ENCODE data around the gene CCDC47. TPM values are rescaled to one million over a fixed set of nuclear protein-coding genes. Genes with fewer than 3 reads are reported as not detected.

Gene CCDC47
- total and polyA plus RNA-seq, 2 experiments from 2014 or later = 38.5 to 61.9 TPM

GRCh38 chr17:63819131-63819530, 45.7 kb upstream of the CCDC47 start:
- Histone ChIP-seq H3K4me2 (no peak overlapping the region), H3K36me3 (ENCODE audit: insufficient read depth) (peaks cover 81% of the 10 kb centered on the region), H3K4me1 (ENCODE audit: insufficient read depth) (no peaks in the 10 kb centered on the region), H3K9me2 (ENCODE audit: insufficient read depth) (no peaks in the 10 kb centered on the region), H3K27ac (ENCODE audit: low read depth) (0 out of 2 replicates have a peak overlapping the region, but pooled peaks have one; percentile 33), H3K4me3 (no peak overlapping the region), H2AFZ (no peak overlapping the region), H3K27me3 (ENCODE audit: insufficient read depth) (no peaks in the 10 kb centered on the region), H3K79me2 (replicated peaks; ENCODE audit: insufficient read depth) (no peaks in the 10 kb centered on the region; the same call in 1 of the 2 replicates), H4K20me1 (replicated peaks; ENCODE audit: insufficient read depth) (peaks cover 65% of the 10 kb centered on the region), H3F3A (replicated peaks; ENCODE audit: low read depth) (peaks cover 50% of the 10 kb centered on the region)
- no peak overlapping the region for H3K27ac Mint-ChIP-seq
- no peak overlapping the region; the same call in 2 of the 3 replicates for H3K4me3 Mint-ChIP-seq
- ATAC-seq (no peak), DNase-seq (ENCODE audit: low spot score) (no peak)
- TF ChIP-seq CREB1 (CRISPR knock-in tag; IDR thresholded peaks at IDR 0.05; ENCODE audit: low read depth) (no peak), JUNB (IDR thresholded peaks at IDR 0.05; ENCODE audit: unreplicated experiment) (no peak), EZH2 (IDR thresholded peaks at IDR 0.05; ENCODE audit: low read depth, unreplicated experiment) (no peak), ZNF331 (CRISPR knock-in tag; IDR thresholded peaks at IDR 0.05; ENCODE audit: low read depth) (no peak), NANOG (IDR thresholded peaks at IDR 0.05; ENCODE audit: borderline replicate concordance) (no peak), REST (IDR thresholded peaks at IDR 0.05; ENCODE audit: unreplicated experiment) (no peak), ETS1 (IDR thresholded peaks at IDR 0.05) (no peak), EZH2phosphoT487 (IDR thresholded peaks at IDR 0.05; ENCODE audit: unreplicated experiment) (no peak), POLR2AphosphoS5 (IDR thresholded peaks at IDR 0.05; ENCODE audit: low read depth) (no peak), ZNF114 (CRISPR knock-in tag; IDR thresholded peaks at IDR 0.05) (no peak), STAT1 (IDR thresholded peaks at IDR 0.05; ENCODE audit: unreplicated experiment) (no peak)
- TF ChIP-seq, protein P1, sequence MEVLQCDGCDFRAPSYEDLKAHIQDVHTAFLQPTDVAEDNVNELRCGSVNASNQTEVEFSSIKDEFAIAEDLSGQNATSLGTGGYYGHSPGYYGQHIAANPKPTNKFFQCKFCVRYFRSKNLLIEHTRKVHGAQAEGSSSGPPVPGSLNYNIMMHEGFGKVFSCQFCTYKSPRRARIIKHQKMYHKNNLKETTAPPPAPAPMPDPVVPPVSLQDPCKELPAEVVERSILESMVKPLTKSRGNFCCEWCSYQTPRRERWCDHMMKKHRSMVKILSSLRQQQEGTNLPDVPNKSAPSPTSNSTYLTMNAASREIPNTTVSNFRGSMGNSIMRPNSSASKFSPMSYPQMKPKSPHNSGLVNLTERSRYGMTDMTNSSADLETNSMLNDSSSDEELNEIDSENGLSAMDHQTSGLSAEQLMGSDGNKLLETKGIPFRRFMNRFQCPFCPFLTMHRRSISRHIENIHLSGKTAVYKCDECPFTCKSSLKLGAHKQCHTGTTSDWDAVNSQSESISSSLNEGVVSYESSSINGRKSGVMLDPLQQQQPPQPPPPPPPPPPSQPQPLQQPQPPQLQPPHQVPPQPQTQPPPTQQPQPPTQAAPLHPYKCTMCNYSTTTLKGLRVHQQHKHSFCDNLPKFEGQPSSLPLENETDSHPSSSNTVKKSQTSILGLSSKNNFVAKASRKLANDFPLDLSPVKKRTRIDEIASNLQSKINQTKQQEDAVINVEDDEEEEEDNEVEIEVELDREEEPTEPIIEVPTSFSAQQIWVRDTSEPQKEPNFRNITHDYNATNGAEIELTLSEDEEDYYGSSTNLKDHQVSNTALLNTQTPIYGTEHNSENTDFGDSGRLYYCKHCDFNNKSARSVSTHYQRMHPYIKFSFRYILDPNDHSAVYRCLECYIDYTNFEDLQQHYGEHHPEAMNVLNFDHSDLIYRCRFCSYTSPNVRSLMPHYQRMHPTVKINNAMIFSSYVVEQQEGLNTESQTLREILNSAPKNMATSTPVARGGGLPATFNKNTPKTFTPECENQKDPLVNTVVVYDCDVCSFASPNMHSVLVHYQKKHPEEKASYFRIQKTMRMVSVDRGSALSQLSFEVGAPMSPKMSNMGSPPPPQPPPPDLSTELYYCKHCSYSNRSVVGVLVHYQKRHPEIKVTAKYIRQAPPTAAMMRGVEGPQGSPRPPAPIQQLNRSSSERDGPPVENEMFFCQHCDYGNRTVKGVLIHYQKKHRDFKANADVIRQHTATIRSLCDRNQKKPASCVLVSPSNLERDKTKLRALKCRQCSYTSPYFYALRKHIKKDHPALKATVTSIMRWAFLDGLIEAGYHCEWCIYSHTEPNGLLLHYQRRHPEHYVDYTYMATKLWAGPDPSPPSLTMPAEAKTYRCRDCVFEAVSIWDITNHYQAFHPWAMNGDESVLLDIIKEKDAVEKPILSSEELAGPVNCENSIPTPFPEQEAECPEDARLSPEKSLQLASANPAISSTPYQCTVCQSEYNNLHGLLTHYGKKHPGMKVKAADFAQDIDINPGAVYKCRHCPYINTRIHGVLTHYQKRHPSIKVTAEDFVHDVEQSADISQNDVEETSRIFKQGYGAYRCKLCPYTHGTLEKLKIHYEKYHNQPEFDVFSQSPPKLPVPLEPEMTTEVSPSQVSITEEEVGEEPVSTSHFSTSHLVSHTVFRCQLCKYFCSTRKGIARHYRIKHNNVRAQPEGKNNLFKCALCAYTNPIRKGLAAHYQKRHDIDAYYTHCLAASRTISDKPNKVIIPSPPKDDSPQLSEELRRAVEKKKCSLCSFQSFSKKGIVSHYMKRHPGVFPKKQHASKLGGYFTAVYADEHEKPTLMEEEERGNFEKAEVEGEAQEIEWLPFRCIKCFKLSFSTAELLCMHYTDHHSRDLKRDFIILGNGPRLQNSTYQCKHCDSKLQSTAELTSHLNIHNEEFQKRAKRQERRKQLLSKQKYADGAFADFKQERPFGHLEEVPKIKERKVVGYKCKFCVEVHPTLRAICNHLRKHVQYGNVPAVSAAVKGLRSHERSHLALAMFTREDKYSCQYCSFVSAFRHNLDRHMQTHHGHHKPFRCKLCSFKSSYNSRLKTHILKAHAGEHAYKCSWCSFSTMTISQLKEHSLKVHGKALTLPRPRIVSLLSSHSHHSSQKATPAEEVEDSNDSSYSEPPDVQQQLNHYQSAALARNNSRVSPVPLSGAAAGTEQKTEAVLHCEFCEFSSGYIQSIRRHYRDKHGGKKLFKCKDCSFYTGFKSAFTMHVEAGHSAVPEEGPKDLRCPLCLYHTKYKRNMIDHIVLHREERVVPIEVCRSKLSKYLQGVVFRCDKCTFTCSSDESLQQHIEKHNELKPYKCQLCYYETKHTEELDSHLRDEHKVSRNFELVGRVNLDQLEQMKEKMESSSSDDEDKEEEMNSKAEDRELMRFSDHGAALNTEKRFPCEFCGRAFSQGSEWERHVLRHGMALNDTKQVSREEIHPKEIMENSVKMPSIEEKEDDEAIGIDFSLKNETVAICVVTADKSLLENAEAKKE (CRISPR knock-in tag; IDR thresholded peaks at IDR 0.05) = no peak
- TF ChIP-seq, protein P2, sequence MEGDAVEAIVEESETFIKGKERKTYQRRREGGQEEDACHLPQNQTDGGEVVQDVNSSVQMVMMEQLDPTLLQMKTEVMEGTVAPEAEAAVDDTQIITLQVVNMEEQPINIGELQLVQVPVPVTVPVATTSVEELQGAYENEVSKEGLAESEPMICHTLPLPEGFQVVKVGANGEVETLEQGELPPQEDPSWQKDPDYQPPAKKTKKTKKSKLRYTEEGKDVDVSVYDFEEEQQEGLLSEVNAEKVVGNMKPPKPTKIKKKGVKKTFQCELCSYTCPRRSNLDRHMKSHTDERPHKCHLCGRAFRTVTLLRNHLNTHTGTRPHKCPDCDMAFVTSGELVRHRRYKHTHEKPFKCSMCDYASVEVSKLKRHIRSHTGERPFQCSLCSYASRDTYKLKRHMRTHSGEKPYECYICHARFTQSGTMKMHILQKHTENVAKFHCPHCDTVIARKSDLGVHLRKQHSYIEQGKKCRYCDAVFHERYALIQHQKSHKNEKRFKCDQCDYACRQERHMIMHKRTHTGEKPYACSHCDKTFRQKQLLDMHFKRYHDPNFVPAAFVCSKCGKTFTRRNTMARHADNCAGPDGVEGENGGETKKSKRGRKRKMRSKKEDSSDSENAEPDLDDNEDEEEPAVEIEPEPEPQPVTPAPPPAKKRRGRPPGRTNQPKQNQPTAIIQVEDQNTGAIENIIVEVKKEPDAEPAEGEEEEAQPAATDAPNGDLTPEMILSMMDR (conservative IDR thresholded peaks at IDR 0.05; ENCODE audit: low read depth in 2 of 2) = no peak
- H3K4me1 Mint-ChIP-seq = no peaks in the 10 kb centered on the region
- H3K36me3 Mint-ChIP-seq (ENCODE audit: low read depth) = peaks cover 100% of the 10 kb centered on the region
- H3K27me3 Mint-ChIP-seq (ENCODE audit: insufficient read depth, low read depth, poor library complexity) = peaks cover 13% of the 10 kb centered on the region
- H3K9me3 Mint-ChIP-seq = no peaks in the 10 kb centered on the region; the same call in 2 of the 3 replicates

Measured in GM23338 (cell line).